ENCODE measurements around the gene FREM2. TPM values are rescaled to one million over a fixed set of nuclear protein-coding genes. Genes with fewer than 3 reads are reported as not detected.

Gene FREM2
- total and polyA plus RNA-seq, 2 of the 4 experiments (the other 2 are of a cell fraction), result not detected

DNA sequence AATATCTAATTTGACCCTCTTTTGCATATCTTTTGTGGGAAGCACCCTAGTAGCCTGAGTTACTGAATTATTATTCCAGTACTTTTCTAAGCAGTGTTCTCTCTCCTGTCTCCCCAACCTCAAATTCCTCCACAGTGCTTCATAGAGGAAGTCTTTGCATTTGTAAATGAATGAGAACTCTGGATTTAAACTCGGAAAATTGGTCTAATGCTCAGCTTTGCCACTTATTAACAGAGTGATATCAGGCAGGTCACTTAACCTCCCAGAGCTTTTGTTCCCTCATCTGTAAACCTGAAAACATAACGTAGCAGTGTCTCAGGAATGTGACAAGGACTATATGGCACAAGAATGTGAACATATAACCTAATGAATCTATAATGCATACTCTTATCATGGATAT, 26.2 kb downstream of the FREM2 start:
- Histone ChIP-seq H3K9ac (ENCODE audit: low read depth, low read length) (no peak overlapping the region), H2AK5ac (ENCODE audit: low read depth, low read length) (no peak overlapping the region), H2BK5ac (ENCODE audit: low read depth, low read length, poor library complexity, severe bottlenecking) (no peak overlapping the region), H3K9me3 (ENCODE audit: control insufficient read depth, insufficient read depth, low read length) (no peaks in the 10 kb centered on the region), H2BK15ac (ENCODE audit: low read depth, low read length) (no peak overlapping the region), H4K5ac (ENCODE audit: low read depth, low read length) (no peak overlapping the region), H2AFZ (replicated peaks; ENCODE audit: low read length, poor library complexity) (no peak overlapping the region), H3K79me1 (ENCODE audit: low read depth in 1 of 2, low read length in 2 of 2) (no peaks in the 10 kb centered on the region), H3K36me3 (ENCODE audit: control insufficient read depth, insufficient read depth, low read length) (no peaks in the 10 kb centered on the region), H4K20me1 (ENCODE audit: insufficient read depth, low read length) (no peaks in the 10 kb centered on the region), H3K27ac (ENCODE audit: insufficient read depth, low read length) (no peak overlapping the region), H3K4me1 (ENCODE audit: control insufficient read depth, insufficient read depth, low read length) (no peaks in the 10 kb centered on the region), H3K14ac (replicated peaks; ENCODE audit: low read depth, low read length) (no peak overlapping the region), H3K56ac (ENCODE audit: extremely low read depth, insufficient read depth, low read length) (no peak overlapping the region), H3K4ac (ENCODE audit: low read depth, low read length) (no peak overlapping the region), H4K8ac (ENCODE audit: low read depth in 2 of 2, low read length in 2 of 2) (no peak overlapping the region), H2BK20ac (ENCODE audit: low read depth, low read length) (no peak overlapping the region), H3K4me3 (ENCODE audit: insufficient read depth, low read depth, low read length) (no peak overlapping the region), H2BK120ac (ENCODE audit: low read depth, low read length) (no peak overlapping the region), H3K23ac (ENCODE audit: low read depth, low read length) (no peak overlapping the region), H3K4me2 (ENCODE audit: low read depth, low read length) (no peak overlapping the region), H4K91ac (ENCODE audit: insufficient read depth, low read depth, low read length) (no peak overlapping the region), H3K9me1 (ENCODE audit: insufficient read depth, low read length) (no peaks in the 10 kb centered on the region), H3K27me3 (ENCODE audit: control insufficient read depth, insufficient read depth, low read length) (no peaks in the 10 kb centered on the region), H3K18ac (ENCODE audit: low read depth, low read length) (no peak overlapping the region), H2AK9ac (replicated peaks; ENCODE audit: low read depth, low read length, poor library complexity) (no peak overlapping the region)
- BruUV-seq (replicated peaks), result no TSS peak
- TF ChIP-seq MXI1 (IDR thresholded peaks at IDR 0.05; ENCODE audit: borderline replicate concordance, low read depth, low read length), result no peak
- TF ChIP-seq ELK1 (IDR thresholded peaks at IDR 0.05; ENCODE audit: borderline replicate concordance, low read depth, low read length), result no peak
- no peak for TF ChIP-seq MAFK (IDR thresholded peaks at IDR 0.05; ENCODE audit: low read depth, low read length)
- TF ChIP-seq NFE2L2 (IDR thresholded peaks at IDR 0.05; ENCODE audit: low read depth, low read length), result no peak
- TF ChIP-seq FOS (IDR thresholded peaks at IDR 0.05; ENCODE audit: low read depth, low read length), result no peak
- TF ChIP-seq CHD1 (IDR thresholded peaks at IDR 0.05; ENCODE audit: low read depth, low read length), result no peak
- no peak for TF ChIP-seq POLR2A (IDR thresholded peaks at IDR 0.05; ENCODE audit: low read depth, low read length)
- no peak for TF ChIP-seq MAZ (IDR thresholded peaks at IDR 0.05; ENCODE audit: borderline replicate concordance, low read depth, low read length)
- TF ChIP-seq RFX5 (IDR thresholded peaks at IDR 0.05; ENCODE audit: low read depth, low read length), result no peak
- TF ChIP-seq SMC3 (IDR thresholded peaks at IDR 0.05; ENCODE audit: low read depth, low read length), result no peak
- DNase-seq, result no peak
- CTCF ChIA-PET, result no interaction called here
- in situ Hi-C loops (cut with MboI; ENCODE audit: low sequenced_read_pairs), result no loop called here
- POLR2A ChIA-PET (ENCODE audit: unreplicated experiment), result no interaction called here
- intact Hi-C loops (cut with micrococcal nuclease), result no loop called here
- dilution Hi-C loops (cut with HindIII; ENCODE audit: low sequenced_read_pairs, unreplicated experiment), result no loop called here
- ATAC-seq (ENCODE audit: low read depth), result no peak
- no CpG with 5 or more reads among the region's 2 CpGs for WGBS, 2 experiments (ENCODE audit: extremely low coverage in 2 of 2, insufficient read length in 1 of 2)

Measured in IMR-90 (cell line).